NK-92 (cell line): Measurements from ENCODE around the gene ATL2.

Source experiments
- DNase-seq: peaks from one replicate; lab custom pipeline; 2025; ENCODE audit not compliant: unreplicated experiment; lab: John Stamatoyannopoulos, UW

The ATL2 gene

DNA sequence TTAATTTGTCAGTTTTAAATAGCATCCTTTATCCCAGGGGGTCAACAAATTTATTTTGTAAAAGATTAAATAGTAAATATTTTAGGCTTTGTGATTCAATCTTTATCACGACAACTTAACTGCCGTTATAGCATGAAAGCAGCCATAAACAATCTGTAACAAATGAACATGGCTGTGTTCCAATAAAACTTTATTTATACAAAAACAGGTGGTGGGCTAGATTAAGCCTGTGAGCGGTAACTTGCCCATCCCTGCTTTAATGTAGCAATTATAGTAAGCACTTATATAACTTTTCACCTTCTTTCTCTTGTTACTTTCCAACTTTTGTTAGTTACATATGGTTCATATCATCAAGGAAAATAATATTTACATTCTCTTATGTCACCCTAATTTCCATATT lies 121.9 kb downstream of the ATL2 start:
- no peak for DNase-seq

DNA sequence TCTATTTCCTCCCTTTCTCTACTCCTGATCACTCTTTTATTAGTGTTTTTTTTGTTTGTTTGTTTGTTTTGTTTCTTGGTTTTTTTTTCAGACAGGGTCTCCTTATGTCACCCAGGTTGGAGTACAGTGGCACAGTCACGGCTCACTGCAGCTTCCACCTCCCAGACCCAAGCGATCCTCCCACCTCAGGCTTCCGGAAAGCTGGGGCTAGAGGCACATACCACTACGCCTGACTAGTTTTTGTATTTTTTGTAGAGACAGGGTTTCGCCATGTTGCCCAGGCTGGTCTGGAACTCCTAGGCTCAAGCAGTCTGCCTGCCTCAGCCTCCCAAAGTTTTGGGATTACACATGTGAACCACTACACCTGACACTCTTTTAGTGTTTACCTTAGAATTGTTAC lies 122.3 kb downstream of the ATL2 start:
- DNase-seq: no peak

DNA sequence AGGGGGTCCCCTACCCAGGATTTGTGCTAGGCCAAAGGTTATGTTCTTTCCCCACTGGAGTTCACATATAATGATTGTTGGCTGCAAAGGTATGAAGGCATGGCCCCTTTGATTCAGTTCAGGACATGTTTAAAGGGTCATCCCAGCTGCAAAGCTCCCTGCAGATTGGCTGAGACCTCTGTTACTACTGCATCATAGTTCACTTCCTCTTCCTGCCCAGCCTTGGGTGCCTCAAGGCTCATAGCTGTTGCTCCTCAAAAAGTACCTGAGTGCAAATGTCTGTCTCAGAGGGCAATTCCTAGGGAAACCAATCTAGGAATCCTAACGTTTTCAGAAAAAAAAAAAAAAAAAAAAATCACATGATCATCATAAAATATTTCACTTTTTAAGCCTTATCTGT lies 125.1 kb downstream of the ATL2 start:
- DNase-seq: no peak

DNA sequence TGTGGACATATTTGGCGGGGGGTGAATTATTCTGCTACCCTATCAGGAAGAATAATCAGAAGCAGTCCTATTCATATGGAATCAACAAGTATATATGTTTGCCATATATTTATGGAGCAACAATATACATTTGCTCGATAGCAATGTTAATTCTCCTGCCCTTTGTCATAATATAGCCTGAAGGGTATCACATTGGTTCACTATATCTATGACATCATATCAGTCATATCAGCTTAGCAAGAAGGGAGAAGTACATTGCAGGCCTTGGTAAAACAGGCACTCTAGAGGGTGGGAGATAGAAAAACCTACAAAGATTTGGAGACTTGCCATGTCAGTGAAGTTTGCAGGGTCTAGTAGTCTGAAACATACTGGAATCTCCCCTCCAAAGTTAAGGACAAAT lies 128.4 kb downstream of the ATL2 start:
- DNase-seq: no peak

DNA sequence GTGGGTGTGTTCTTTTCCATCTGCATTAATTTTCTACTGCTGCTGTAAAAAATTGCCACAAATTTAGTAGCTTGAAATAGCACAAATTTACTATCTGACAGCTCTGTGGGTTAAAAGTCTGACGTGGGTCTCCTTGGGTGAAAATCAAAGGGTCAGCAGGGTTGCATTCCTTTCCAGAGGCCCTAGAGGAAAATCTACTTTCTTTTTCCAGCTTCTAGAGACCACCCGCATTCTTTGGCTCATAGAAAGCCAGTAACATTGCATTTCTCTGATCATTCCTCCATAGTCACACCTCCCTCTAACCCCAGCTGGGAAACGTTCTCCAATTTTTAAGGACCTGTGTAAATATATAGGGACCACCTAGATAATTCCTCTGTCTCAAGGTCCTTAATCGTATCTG lies 128.8 kb downstream of the ATL2 start:
- DNase-seq: no peak

DNA sequence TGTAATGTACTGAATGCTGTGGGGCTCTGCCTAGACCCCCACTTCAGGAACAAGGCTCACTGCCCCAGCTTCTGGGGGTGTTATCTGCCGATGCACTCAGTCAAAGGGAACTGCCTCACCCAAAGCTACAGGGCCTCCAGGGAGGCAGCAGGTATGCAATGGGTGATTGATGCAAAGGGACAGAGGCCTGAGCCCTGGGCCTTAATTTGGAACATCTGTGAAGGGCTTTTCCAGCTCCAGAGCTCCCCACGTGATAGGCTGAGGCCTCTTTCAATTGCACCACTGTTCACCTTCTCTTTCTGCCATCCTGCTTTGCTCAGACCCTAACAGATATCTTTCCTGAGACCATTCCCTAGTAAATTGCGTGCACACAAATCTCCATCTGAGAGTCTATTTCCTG lies 131.0 kb downstream of the ATL2 start:
- no peak for DNase-seq

DNA sequence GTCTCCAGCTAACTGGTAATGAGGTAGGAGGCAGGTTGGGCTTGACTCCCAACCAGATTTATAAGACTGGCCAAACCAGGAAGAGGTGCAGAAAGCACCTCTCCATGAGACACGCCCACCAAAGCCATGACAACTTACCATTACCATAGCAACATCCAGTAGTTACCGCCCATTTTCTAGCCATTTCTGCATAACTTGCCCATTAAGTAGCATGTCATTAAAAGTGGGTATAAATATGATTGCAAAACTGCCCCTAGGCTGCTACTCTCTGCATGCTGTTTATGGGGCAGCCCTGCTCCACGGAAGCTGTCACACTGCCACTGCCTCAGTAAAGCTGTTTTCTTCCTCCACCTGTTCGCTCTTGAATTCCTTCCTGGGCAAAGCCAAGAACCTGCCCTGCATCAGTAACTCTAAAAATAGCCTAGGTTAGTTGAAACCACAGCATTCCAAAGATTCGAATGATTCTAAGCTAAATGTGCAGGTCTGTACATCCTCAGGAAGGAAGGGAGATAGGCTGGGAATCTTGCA lies 131.9 kb downstream of the ATL2 start:
- no peak for DNase-seq

DNA sequence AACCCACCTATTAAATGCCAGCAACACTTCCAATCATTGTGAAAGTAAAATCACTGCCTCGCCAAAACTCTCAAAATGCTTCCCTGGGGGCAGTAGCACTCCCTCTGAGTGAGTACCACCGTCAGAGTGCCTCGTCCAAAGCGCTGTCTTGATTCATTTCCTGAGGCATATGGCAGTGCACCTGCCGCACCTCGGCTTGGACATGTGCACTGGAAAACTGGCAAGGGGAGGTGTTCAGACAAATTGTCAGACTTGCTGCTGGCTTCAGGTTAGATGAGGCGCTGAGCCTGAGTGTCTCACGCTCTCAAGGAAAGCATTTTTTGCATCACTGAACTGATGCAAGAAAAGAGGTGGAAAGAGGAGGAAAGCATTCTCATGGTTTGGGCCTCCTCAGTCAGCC lies 132.8 kb downstream of the ATL2 start:
- no peak for DNase-seq
